Osteocyte (in vitro differentiated cells): ENCODE data around the gene UBAP1L. TPM values are rescaled to one million over a fixed set of nuclear protein-coding genes. Genes with fewer than 3 reads are reported as not detected.

Source experiments
- DNase-seq: peaks from one replicate; pipeline ENCODE4 v3.0.0; 2021; ENCODE audit warnings: mixed read lengths; ENCODE audit not compliant: unreplicated experiment; ENCODE audit errors: extremely low spot score
- H3K27ac Mint-ChIP-seq: one replicate; pipeline ENCODE4 v1.8.0; 2021; ENCODE audit warnings: mild to moderate bottlenecking, mixed read lengths; ENCODE audit not compliant: unreplicated experiment
- H3K27me3 Mint-ChIP-seq: one replicate; pipeline ENCODE4 v1.8.0; 2021; ENCODE audit warnings: mixed read lengths; ENCODE audit not compliant: unreplicated experiment
- H3K36me3 Mint-ChIP-seq: one replicate; pipeline ENCODE4 v1.8.0; 2021; ENCODE audit warnings: mixed read lengths; ENCODE audit not compliant: unreplicated experiment
- H3K4me1 Mint-ChIP-seq: one replicate; pipeline ENCODE4 v1.8.0; 2021; ENCODE audit warnings: mixed read lengths; ENCODE audit not compliant: unreplicated experiment
- H3K4me3 Mint-ChIP-seq: one replicate; pipeline ENCODE4 v1.8.0; 2021; ENCODE audit warnings: mild to moderate bottlenecking, moderate library complexity, mixed read lengths; ENCODE audit not compliant: unreplicated experiment
- H3K9me3 Mint-ChIP-seq: one replicate; pipeline ENCODE4 v1.8.0; 2021; ENCODE audit warnings: mixed read lengths; ENCODE audit not compliant: unreplicated experiment
- total RNA-seq: library from RNA; stranded (reverse); gene quantifications from 2 replicates; pipeline ENCODE4 v1.2.1, GENCODE V29; 2021
- TF ChIP-seq, protein P1 (sequence below): fragments of 200-600 bp; sonication (generic); IDR thresholded peaks from 2 replicates; pipeline ENCODE4 v1.5.0; 2021; ENCODE audit warnings: antibody characterized with exemption, mild to moderate bottlenecking, moderate library complexity

Gene UBAP1L
- total RNA-seq, 1 donor from 2014 or later = 5.4 TPM

DNA sequence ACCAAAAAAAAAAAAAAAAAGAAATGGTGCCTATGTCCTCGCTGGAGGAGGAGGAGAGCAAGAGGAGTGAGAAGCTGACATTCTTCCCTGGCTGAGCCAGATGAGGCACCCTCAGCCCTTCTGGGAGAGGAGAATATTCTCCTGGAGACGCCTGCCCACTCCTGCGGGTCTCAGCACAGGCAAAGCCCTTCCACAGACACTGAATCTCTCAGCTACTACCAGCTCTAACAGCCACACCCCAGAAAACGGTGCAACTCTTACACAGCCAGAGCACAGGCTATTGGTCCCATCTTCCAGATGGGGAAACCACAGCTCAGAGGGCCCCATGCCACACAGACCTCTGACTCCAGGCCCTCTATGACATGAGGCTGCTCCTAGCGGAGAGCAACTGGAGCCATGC is 52.9 kb downstream of the UBAP1L start:
- H3K27me3 Mint-ChIP-seq = peaks cover 4% of the 10 kb centered on the region
- TF ChIP-seq, protein P1, sequence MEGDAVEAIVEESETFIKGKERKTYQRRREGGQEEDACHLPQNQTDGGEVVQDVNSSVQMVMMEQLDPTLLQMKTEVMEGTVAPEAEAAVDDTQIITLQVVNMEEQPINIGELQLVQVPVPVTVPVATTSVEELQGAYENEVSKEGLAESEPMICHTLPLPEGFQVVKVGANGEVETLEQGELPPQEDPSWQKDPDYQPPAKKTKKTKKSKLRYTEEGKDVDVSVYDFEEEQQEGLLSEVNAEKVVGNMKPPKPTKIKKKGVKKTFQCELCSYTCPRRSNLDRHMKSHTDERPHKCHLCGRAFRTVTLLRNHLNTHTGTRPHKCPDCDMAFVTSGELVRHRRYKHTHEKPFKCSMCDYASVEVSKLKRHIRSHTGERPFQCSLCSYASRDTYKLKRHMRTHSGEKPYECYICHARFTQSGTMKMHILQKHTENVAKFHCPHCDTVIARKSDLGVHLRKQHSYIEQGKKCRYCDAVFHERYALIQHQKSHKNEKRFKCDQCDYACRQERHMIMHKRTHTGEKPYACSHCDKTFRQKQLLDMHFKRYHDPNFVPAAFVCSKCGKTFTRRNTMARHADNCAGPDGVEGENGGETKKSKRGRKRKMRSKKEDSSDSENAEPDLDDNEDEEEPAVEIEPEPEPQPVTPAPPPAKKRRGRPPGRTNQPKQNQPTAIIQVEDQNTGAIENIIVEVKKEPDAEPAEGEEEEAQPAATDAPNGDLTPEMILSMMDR = no peak
- peaks cover 20% of the 10 kb centered on the region for H3K4me1 Mint-ChIP-seq
- no peaks in the 10 kb centered on the region for H3K9me3 Mint-ChIP-seq
- DNase-seq = no peak
- H3K27ac Mint-ChIP-seq = no peak overlapping the region
- H3K36me3 Mint-ChIP-seq = no peaks in the 10 kb centered on the region
- no peak overlapping the region for H3K4me3 Mint-ChIP-seq

DNA sequence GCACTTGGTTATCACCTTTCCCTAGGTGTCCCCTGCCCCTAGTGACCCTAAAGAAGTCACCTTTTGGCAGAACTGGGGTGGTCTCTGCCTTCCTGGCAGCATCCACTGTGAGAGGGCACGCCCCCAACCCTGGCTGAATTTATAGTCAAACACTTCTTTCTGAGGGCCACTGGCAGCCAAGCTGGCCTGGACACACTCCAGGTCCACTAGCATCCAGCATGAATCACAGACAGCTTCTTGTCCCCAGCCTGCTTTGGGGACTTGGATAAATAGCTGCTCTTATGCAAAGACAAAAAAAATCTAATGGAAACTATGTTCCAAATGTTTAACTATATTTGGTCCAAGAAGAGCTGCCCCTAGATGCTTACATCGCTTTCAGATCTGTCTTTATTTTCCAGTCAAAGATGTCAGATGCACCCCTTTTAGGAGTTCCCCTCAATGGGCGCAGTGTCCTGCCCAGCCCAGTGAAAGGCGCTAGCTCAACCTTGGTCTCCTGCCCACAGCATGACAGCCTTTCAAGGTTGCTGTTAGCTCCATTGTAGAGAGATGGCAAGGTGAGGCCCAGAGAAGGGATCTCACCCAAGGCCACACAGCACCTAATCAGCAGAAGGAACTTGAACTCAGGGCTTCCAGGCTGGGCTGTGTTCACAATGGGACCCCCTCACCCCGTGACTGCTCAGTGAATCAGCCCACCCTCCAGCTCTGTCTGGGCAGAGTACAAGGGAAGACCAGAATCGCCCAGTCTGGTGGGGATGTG is 54.2 kb downstream of the UBAP1L start:
- Mint-ChIP-seq H3K27me3 (peaks cover 4% of the 10 kb centered on the region), H3K4me1 (peaks cover 13% of the 10 kb centered on the region), H3K4me3 (no peak overlapping the region), H3K27ac (no peak overlapping the region), H3K9me3 (no peaks in the 10 kb centered on the region), H3K36me3 (no peaks in the 10 kb centered on the region)
- TF ChIP-seq, protein P1 = no peak
- no peak for DNase-seq

DNA sequence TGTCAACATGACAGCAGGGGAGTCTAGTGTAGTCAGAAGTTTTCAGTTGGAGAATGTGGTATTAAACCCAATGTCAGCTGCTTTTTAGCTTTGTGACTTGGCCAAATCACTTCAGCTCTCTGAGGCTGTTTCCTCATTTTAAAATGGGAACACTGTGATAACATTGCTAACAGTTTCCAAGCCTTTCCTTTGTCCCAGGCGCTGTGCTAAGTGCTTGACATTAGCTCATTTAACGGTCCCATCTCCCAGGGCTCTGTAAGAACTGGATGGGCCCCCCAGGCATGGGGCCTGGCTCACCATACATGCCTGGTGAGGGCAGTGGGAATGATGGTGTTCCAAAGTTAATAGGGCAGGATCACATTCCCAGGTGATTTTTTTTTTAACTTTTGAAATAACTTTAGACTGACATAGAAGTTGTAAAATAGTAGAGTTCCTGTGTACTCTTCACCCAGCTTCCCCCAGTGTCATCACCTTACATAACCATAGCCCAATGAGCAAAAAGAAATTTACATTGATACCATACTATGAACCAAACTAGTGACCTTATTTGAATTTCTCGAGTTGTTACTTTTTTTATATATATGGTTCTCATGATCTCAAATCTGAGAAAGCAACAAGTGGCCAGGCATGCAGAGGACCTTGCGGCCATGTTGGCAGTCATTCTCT is 54.9 kb downstream of the UBAP1L start:
- no peaks in the 10 kb centered on the region for H3K9me3 Mint-ChIP-seq
- TF ChIP-seq, protein P1 = no peak
- H3K4me3 Mint-ChIP-seq = no peak overlapping the region
- no peaks in the 10 kb centered on the region for H3K36me3 Mint-ChIP-seq
- peaks cover 16% of the 10 kb centered on the region for H3K4me1 Mint-ChIP-seq
- DNase-seq = no peak
- no peak overlapping the region for H3K27ac Mint-ChIP-seq
- H3K27me3 Mint-ChIP-seq = peaks cover 4% of the 10 kb centered on the region

DNA sequence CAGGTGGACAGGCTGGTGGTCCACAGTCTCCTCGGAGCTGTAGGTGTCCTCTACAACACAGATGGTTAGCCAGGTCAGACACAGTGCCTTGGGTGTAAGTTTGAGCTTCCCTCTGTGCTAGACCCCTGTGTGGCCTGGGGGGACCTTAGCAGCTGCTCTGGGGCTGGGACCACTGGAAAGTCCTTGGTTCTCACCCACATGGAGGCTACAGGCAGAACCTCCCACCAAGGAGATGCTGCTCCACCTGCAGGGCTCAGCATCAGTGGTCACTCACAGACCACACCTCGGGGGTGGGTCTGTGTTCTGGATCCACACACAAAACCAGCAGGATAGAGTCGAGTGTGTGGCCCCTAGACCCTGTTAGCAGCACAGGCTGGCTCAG is 55.6 kb downstream of the UBAP1L start:
- H3K4me1 Mint-ChIP-seq = peaks cover 16% of the 10 kb centered on the region
- DNase-seq = no peak
- H3K9me3 Mint-ChIP-seq = no peaks in the 10 kb centered on the region
- TF ChIP-seq, protein P1 = no peak
- H3K4me3 Mint-ChIP-seq = no peak overlapping the region
- H3K36me3 Mint-ChIP-seq = no peaks in the 10 kb centered on the region
- H3K27me3 Mint-ChIP-seq = peaks cover 4% of the 10 kb centered on the region
- no peak overlapping the region for H3K27ac Mint-ChIP-seq
